GM23338 (cell line): ENCODE data around the gene SMC4. TPM values are rescaled to one million over a fixed set of nuclear protein-coding genes. Genes with fewer than 3 reads are reported as not detected.

ENCODE experiments used
- ATAC-seq: fragments of 200-7000 bp; cut with Tn5 transposase; 3 replicates; pipeline ENCODE4 v1.9.1; 2020
- DNase-seq: peaks from one replicate; pipeline ENCODE4 v3.0.0-alpha.2; 2015; ENCODE audit warnings: low spot score
- H2AFZ ChIP-seq: fragments of 200-600 bp; sonication (generic); 2 replicates; pipeline ENCODE4 v1.8.0; 2016; ENCODE audit warnings: antibody characterized with exemption, mild to moderate bottlenecking, moderate library complexity
- H3F3A ChIP-seq: fragments of 200-600 bp; sonication (generic); replicated peaks from 2 replicates; pipeline ENCODE4 v1.8.0; 2017; ENCODE audit warnings: antibody characterized with exemption, mixed run types, low read depth
- H3K27ac ChIP-seq: fragments of 200-600 bp; sonication (generic); 2 replicates; pipeline ENCODE4 v1.6.1; 2016; ENCODE audit warnings: low read depth
- H3K27me3 ChIP-seq: fragments of 200-600 bp; sonication (generic); 2 replicates; pipeline ENCODE4 v1.8.0; 2016; ENCODE audit warnings: mild to moderate bottlenecking, mixed run types, moderate library complexity; ENCODE audit not compliant: insufficient read depth
- H3K36me3 ChIP-seq: fragments of 200-600 bp; sonication (generic); 2 replicates; pipeline ENCODE4 v1.8.0; 2016; ENCODE audit warnings: mild to moderate bottlenecking; ENCODE audit not compliant: insufficient read depth
- H3K4me1 ChIP-seq: fragments of 200-600 bp; sonication (generic); 2 replicates; pipeline ENCODE4 v1.8.0; 2016; ENCODE audit warnings: mild to moderate bottlenecking, moderate library complexity; ENCODE audit not compliant: insufficient read depth
- H3K4me2 ChIP-seq: fragments of 200-600 bp; sonication (generic); 2 replicates; pipeline ENCODE4 v1.7.1; 2017; ENCODE audit warnings: mixed run types
- H3K4me3 ChIP-seq: fragments of 200-600 bp; sonication (generic); 2 replicates; pipeline ENCODE4 v1.6.1; 2016; ENCODE audit warnings: mixed run types
- H3K79me2 ChIP-seq: fragments of 200-600 bp; sonication (generic); replicated peaks from 2 replicates; pipeline ENCODE4 v1.8.0; 2017; ENCODE audit warnings: mild to moderate bottlenecking; ENCODE audit not compliant: insufficient read depth
- H3K9me2 ChIP-seq: fragments of 200-600 bp; sonication (generic); 2 replicates; pipeline ENCODE4 v1.8.0; 2017; ENCODE audit not compliant: insufficient read depth
- H4K20me1 ChIP-seq: fragments of 200-600 bp; sonication (generic); replicated peaks from 2 replicates; pipeline ENCODE4 v1.8.0; 2017; ENCODE audit warnings: mild to moderate bottlenecking; ENCODE audit not compliant: insufficient read depth
- H3K27ac Mint-ChIP-seq: 2 replicates; pipeline ENCODE4 v1.8.0; 2020; ENCODE audit warnings: inconsistent platforms, mild to moderate bottlenecking, moderate library complexity, mixed read lengths
- H3K27me3 Mint-ChIP-seq: 3 replicates; pipeline ENCODE4 v1.8.0; 2022; ENCODE audit warnings: low read depth, mild to moderate bottlenecking, moderate library complexity, mixed read lengths, inconsistent platforms; ENCODE audit not compliant: insufficient read depth, poor library complexity
- H3K36me3 Mint-ChIP-seq: 3 replicates; pipeline ENCODE4 v1.8.0; 2021; ENCODE audit warnings: low read depth, mild to moderate bottlenecking, inconsistent platforms, moderate library complexity, mixed read lengths
- H3K4me1 Mint-ChIP-seq: 3 replicates; pipeline ENCODE4 v1.8.0; 2020; ENCODE audit warnings: mild to moderate bottlenecking, inconsistent platforms, mixed read lengths
- H3K4me3 Mint-ChIP-seq: 3 replicates; pipeline ENCODE4 v1.8.0; 2021; ENCODE audit warnings: moderate library complexity, mild to moderate bottlenecking, inconsistent platforms, mixed read lengths
- H3K9me3 Mint-ChIP-seq: 3 replicates; pipeline ENCODE4 v1.8.0; 2020; ENCODE audit warnings: moderate library complexity, mild to moderate bottlenecking, inconsistent platforms, mixed read lengths
- CREB1 ChIP-seq: fragments of 250-450 bp; sonication (Bioruptor Pico); IDR thresholded peaks from 2 replicates; pipeline ENCODE4 v1.5.0; 2020; ENCODE audit warnings: low read depth, mild to moderate bottlenecking, moderate library complexity
- ETS1 ChIP-seq: IDR thresholded peaks from 2 replicates; pipeline ENCODE4 v1.6.1; 2016; ENCODE audit warnings: antibody characterized with exemption
- EZH2 ChIP-seq: fragments of 200-600 bp; sonication (generic); IDR thresholded peaks from one replicate; pipeline ENCODE4 v1.8.0; 2017; ENCODE audit warnings: antibody characterized with exemption, mild to moderate bottlenecking, low read depth; ENCODE audit not compliant: unreplicated experiment
- JUNB ChIP-seq: IDR thresholded peaks from one replicate; pipeline ENCODE4 v1.6.1; 2016; ENCODE audit warnings: antibody characterized with exemption; ENCODE audit not compliant: unreplicated experiment
- NANOG ChIP-seq: IDR thresholded peaks from 2 replicates; pipeline ENCODE4 v1.6.1; 2016; ENCODE audit warnings: antibody characterized with exemption, borderline replicate concordance
- POLR2AphosphoS5 ChIP-seq: IDR thresholded peaks from 2 replicates; pipeline ENCODE4 v1.6.1; 2016; ENCODE audit warnings: antibody characterized with exemption, low read depth
- REST ChIP-seq: IDR thresholded peaks from one replicate; pipeline ENCODE4 v1.6.1; 2018; ENCODE audit warnings: antibody characterized with exemption; ENCODE audit not compliant: unreplicated experiment
- STAT1 ChIP-seq: IDR thresholded peaks from one replicate; pipeline ENCODE4 v1.6.1; 2016; ENCODE audit warnings: antibody characterized with exemption; ENCODE audit not compliant: unreplicated experiment
- ZNF114 ChIP-seq: fragments of 250-450 bp; sonication (Bioruptor Pico); IDR thresholded peaks from 2 replicates; pipeline ENCODE4 v1.5.0; 2020; ENCODE audit warnings: mild to moderate bottlenecking, moderate library complexity
- ZNF331 ChIP-seq: fragments of 250-450 bp; sonication (Bioruptor Pico); IDR thresholded peaks from 2 replicates; pipeline ENCODE4 v1.5.0; 2020; ENCODE audit warnings: low read depth, mild to moderate bottlenecking, moderate library complexity
- ZNF462 ChIP-seq: fragments of 250-450 bp; sonication (Bioruptor Pico); IDR thresholded peaks from 2 replicates; pipeline ENCODE4 v1.5.0; 2020; ENCODE audit warnings: mild to moderate bottlenecking, moderate library complexity
- polyA plus RNA-seq: library from polyadenylated mRNA; unstranded; fragments of >200 nt; fragmentation: Nextera tagmentation; extraction: Ambion mirVana; gene quantifications from 2 replicates; pipeline ENCODE4 v1.2.1, GENCODE V29; 2016
- total RNA-seq: library from RNA; depleted of rRNA; stranded (reverse); fragments of >200 nt; shearing (Covaris generic); gene quantifications from 2 replicates; pipeline ENCODE4 v1.2.3, GENCODE V29; 2014

SMC4 gene
- total and polyA plus RNA-seq, 2 experiments from 2014 or later: 167 to 412 TPM

- TF ChIP-seq ZNF462 (no peak), POLR2AphosphoS5 (no peak)
These were observed 25.0 kb upstream of the SMC4 start (continued) for GRCh38 chr3:160374472-160374871.

- H3K4me1 ChIP-seq: peaks cover 8% of the 10 kb centered on the region; the same call in 1 of the 2 replicates
- no peaks in the 10 kb centered on the region for H4K20me1 ChIP-seq
- H3K9me2 ChIP-seq: no peaks in the 10 kb centered on the region
- H3K79me2 ChIP-seq: no peaks in the 10 kb centered on the region
- Mint-ChIP-seq H3K27ac (no peak overlapping the region), H3K27me3 (no peaks in the 10 kb centered on the region), H3K9me3 (peaks cover 7% of the 10 kb centered on the region; the same call in 1 of the 3 replicates), H3K36me3 (peaks cover 25% of the 10 kb centered on the region), H3K4me1 (peaks cover 6% of the 10 kb centered on the region), H3K4me3 (no peak overlapping the region)
- H3K4me2 ChIP-seq: no peak overlapping the region
- 0 out of 2 replicates have a peak, but pooled peaks cover 2% of the 10 kb centered on the region for H3K36me3 ChIP-seq
- TF ChIP-seq CREB1 (CRISPR knock-in tag) (no peak), ZNF331 (CRISPR knock-in tag) (no peak), ETS1 (no peak), POLR2AphosphoS5 (no peak), REST (no peak), STAT1 (no peak), EZH2 (no peak), NANOG (no peak), ZNF114 (CRISPR knock-in tag) (no peak), JUNB (no peak)
- no peak overlapping the region for H2AFZ ChIP-seq
- H3K4me3 ChIP-seq: no peak overlapping the region
- H3K27ac ChIP-seq: no peak overlapping the region
- ATAC-seq (no peak), DNase-seq (no peak)
- H3F3A ChIP-seq: no peaks in the 10 kb centered on the region
- H3K27me3 ChIP-seq: no peaks in the 10 kb centered on the region
These were observed 24.5 kb upstream of the SMC4 start for GRCh38 chr3:160374925-160375324.
